MCF 10A (cell line): Measurements from ENCODE around the gene CHRM3. TPM values are rescaled to one million over a fixed set of nuclear protein-coding genes. Genes with fewer than 3 reads are reported as not detected.
A peak's percentile ranks its signal among the peaks of the same experiment; 100 is the strongest.

Source experiments
- BruUV-seq: library from RNA; stranded (reverse); fragments of 400-500 nt; replicated peaks from 2 replicates; lab custom pipeline; 2021; lab: Mats Ljungman, UMichigan
- CTCF ChIA-PET: fragments of 300-600 bp; sonication (Branson Sonifier 250); formaldehyde crosslinking; extraction: SDS; loops from one replicate; lab custom pipeline; 2021; ENCODE audit warnings: antibody characterized with exemption, inconsistent platforms; lab: Yijun Ruan, JAX
- POLR2A ChIA-PET: fragments of 300-600, 350-650 bp; sonication (Branson Sonifier 250); formaldehyde crosslinking; extraction: SDS; loops from one replicate; lab custom pipeline; 2020; ENCODE audit warnings: antibody characterized with exemption, inconsistent platforms; lab: Yijun Ruan, JAX
- DNase-seq: peaks from one replicate; pipeline ENCODE4 v3.0.0-alpha.2; 2018; ENCODE audit not compliant: unreplicated experiment
- H3K27ac Mint-ChIP-seq: one replicate; pipeline ENCODE4 v1.8.0; 2022; ENCODE audit warnings: mild to moderate bottlenecking, low read depth, mixed read lengths; ENCODE audit not compliant: unreplicated experiment
- H3K27me3 Mint-ChIP-seq: one replicate; pipeline ENCODE4 v1.8.0; 2022; ENCODE audit warnings: mixed read lengths; ENCODE audit not compliant: insufficient read depth, unreplicated experiment
- H3K36me3 Mint-ChIP-seq: one replicate; pipeline ENCODE4 v1.8.0; 2022; ENCODE audit warnings: mild to moderate bottlenecking, moderate library complexity, mixed read lengths; ENCODE audit not compliant: insufficient read depth, unreplicated experiment
- H3K4me1 Mint-ChIP-seq: one replicate; pipeline ENCODE4 v1.8.0; 2022; ENCODE audit warnings: mixed read lengths; ENCODE audit not compliant: insufficient read depth, unreplicated experiment
- H3K4me3 Mint-ChIP-seq: one replicate; pipeline ENCODE4 v1.8.0; 2022; ENCODE audit warnings: mild to moderate bottlenecking, moderate library complexity, mixed read lengths; ENCODE audit not compliant: unreplicated experiment
- H3K9me3 Mint-ChIP-seq: one replicate; pipeline ENCODE4 v1.8.0; 2022; ENCODE audit warnings: mixed read lengths; ENCODE audit not compliant: unreplicated experiment
- CTCF ChIP-seq: fragments of 200-600 bp; IDR thresholded peaks from one replicate; pipeline ENCODE4 v1.8.0; 2022; ENCODE audit warnings: antibody characterized with exemption, mild to moderate bottlenecking; ENCODE audit not compliant: unreplicated experiment
- intact Hi-C: fragments of 100-400 bp; cut with micrococcal nuclease; formaldehyde crosslinking; loops from 2 replicates; pipeline ENCODE4 v1.14.1; 2022
- total RNA-seq: library from RNA; stranded (reverse); gene quantifications from 2 replicates; pipeline ENCODE4 v1.2.3, GENCODE V29; 2022

Gene CHRM3
- total RNA-seq, 1 experiment from 2014 or later = 0.56 TPM

GRCh38 chr1:239348635-239349353, 37.6 kb upstream of the CHRM3 start:
- no peak for TF ChIP-seq CTCF
- no peaks in the 10 kb centered on the region for H3K9me3 Mint-ChIP-seq
- no peak for DNase-seq
- no peak overlapping the region for H3K27ac Mint-ChIP-seq
- no peak overlapping the region for H3K4me3 Mint-ChIP-seq
- no peaks in the 10 kb centered on the region for H3K4me1 Mint-ChIP-seq
- CTCF ChIA-PET = interaction anchor here (0.6 to 1.0 kb wide), 3 partner anchors 76 to 566 kb away, joined by 3 to 4 read pairs (median 3); no protein-coding TSS in a partner anchor
- no TSS peak for BruUV-seq
- POLR2A ChIA-PET = no interaction called here
- H3K27me3 Mint-ChIP-seq = no peaks in the 10 kb centered on the region
- intact Hi-C loops = no loop called here
- H3K36me3 Mint-ChIP-seq = no peaks in the 10 kb centered on the region

- intact Hi-C loops = no loop called here
- no peak overlapping the region for H3K4me3 Mint-ChIP-seq
- ChIA-PET POLR2A (no interaction called here), CTCF (interaction anchor here (0.6 to 1.1 kb wide), 5 partner anchors 17 to 602 kb away, joined by 3 to 6 read pairs (median 3); no protein-coding TSS in a partner anchor)
- no peak for TF ChIP-seq CTCF
- H3K4me1 Mint-ChIP-seq = peaks cover 7% of the 10 kb centered on the region
- DNase-seq = no peak
- no peaks in the 10 kb centered on the region for H3K36me3 Mint-ChIP-seq
- no peaks in the 10 kb centered on the region for H3K27me3 Mint-ChIP-seq
- BruUV-seq = no TSS peak
- H3K9me3 Mint-ChIP-seq = no peaks in the 10 kb centered on the region
- H3K27ac Mint-ChIP-seq = no peak overlapping the region
These were observed 36.7 kb upstream of the CHRM3 start for GRCh38 chr1:239349699-239350098.

GRCh38 chr1:239353536-239353935, 32.8 kb upstream of the CHRM3 start:
- intact Hi-C loops = no loop called here
- no peak for TF ChIP-seq CTCF
- H3K36me3 Mint-ChIP-seq = no peaks in the 10 kb centered on the region
- H3K9me3 Mint-ChIP-seq = no peaks in the 10 kb centered on the region
- no peak overlapping the region for H3K27ac Mint-ChIP-seq
- ChIA-PET CTCF (interaction anchor here (0.5 to 1.2 kb wide), 7 partner anchors 9 to 1503 kb away, joined by 3 to 7 read pairs (median 4); no protein-coding TSS in a partner anchor), POLR2A (no interaction called here)
- no peak overlapping the region for H3K4me3 Mint-ChIP-seq
- BruUV-seq = no TSS peak
- no peak for DNase-seq
- peaks cover 7% of the 10 kb centered on the region for H3K4me1 Mint-ChIP-seq
- no peaks in the 10 kb centered on the region for H3K27me3 Mint-ChIP-seq

- DNase-seq = peak; percentile 59
- BruUV-seq = no TSS peak
- intact Hi-C loops = no loop called here
- Mint-ChIP-seq H3K4me1 (peaks cover 7% of the 10 kb centered on the region), H3K4me3 (no peak overlapping the region), H3K27me3 (no peaks in the 10 kb centered on the region), H3K9me3 (no peaks in the 10 kb centered on the region), H3K27ac (no peak overlapping the region), H3K36me3 (no peaks in the 10 kb centered on the region)
- CTCF ChIA-PET = interaction anchor here (0.6 to 1.2 kb wide), 2 partner anchors 133 to 484 kb away, joined by 3 to 7 read pairs; no protein-coding TSS in a partner anchor
- no peak for TF ChIP-seq CTCF
- POLR2A ChIA-PET = interaction anchor here (0.7 kb wide), 1 partner anchor 21 kb away, joined by 3 read pairs; no protein-coding TSS in a partner anchor
These were observed 32.1 kb upstream of the CHRM3 start for GRCh38 chr1:239354231-239354630.
